ENCODE data around the gene VOPP1.
"Not testable (repeated sequence)": the region's sequence is repeated elsewhere in the genome, so short reads cannot be mapped to it uniquely, and the experiment has no call there.

The VOPP1 gene

GRCh38 chr7:55484834-55485233 lies 87.5 kb downstream of the VOPP1 start:
- DNase-seq = no peak

GRCh38 chr7:55484241-55484640 lies 88.1 kb downstream of the VOPP1 start:
- DNase-seq = no peak

DNA sequence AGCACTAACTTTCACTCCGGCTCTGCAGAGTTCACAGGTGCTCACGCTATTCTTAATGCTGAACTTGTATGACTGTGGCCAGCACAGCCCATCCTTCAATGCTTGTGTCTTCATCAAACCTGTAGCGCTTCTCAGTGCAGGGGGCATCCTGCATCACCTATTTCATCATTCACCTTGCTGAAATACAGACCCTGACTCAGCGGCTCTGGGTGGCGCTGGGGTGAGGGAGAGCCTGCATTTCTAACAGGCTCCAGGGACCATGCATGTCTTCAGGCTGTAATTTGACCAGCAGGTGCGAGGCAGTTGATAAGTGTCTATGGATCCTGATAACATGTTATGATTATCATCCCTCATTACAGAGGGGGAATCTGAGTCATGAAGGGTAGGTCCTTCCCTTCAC lies 89.3 kb downstream of the VOPP1 start:
- DNase-seq = no peak

- DNase-seq = no peak
Measured at GRCh38 chr7:55481155-55481554, 91.1 kb downstream of the VOPP1 start.

DNA sequence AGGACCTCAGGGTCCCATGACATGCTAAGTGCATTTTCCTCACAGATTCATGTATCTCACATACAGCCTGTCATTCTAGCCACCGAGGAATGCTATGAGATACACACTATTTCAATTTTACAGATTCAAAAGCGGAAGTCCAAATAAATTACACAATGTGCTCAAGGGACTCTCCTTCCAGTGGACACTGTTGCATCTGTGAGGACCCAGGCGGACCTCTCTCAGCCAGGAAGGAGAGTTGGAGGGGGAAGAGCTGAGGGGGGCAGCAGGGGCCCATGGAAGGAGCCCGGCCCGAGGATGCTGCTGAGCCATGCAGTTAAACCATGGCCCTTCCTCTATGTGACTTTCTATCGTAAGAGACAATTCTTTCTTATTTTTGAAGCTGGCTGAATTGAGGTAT lies 93.6 kb downstream of the VOPP1 start:
- DNase-seq = no peak

DNA sequence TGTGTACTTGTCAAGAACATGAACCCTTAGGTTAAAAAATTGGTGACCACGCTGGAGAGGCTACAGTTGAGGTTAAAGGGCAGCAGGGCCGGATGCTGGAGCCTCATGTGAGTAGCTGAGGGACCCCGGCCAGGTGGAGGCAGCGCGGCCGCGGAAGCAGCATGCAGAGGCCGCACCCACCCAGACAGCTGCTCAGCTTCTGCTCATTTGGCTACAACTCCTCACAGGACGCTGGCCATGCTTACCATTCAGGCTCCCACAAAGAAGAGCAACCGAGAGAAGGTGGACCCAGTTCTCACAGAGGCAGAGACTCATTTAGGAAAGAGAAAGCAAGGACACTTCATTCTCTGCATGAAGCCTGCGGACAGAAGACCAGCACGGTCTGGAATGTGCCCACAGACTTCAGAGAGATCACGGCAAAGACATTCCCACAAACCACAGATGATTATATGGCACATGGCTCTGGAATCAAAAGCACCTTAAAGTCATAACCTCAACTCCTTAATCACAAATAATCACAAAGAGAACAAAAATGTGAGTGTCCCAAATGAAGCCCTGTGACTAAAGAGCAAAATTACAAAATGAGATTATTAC lies 94.4 kb downstream of the VOPP1 start:
- no peak for DNase-seq

GRCh38 chr7:55476852-55477780 lies 95.2 kb downstream of the VOPP1 start:
- DNase-seq = no peak

DNA sequence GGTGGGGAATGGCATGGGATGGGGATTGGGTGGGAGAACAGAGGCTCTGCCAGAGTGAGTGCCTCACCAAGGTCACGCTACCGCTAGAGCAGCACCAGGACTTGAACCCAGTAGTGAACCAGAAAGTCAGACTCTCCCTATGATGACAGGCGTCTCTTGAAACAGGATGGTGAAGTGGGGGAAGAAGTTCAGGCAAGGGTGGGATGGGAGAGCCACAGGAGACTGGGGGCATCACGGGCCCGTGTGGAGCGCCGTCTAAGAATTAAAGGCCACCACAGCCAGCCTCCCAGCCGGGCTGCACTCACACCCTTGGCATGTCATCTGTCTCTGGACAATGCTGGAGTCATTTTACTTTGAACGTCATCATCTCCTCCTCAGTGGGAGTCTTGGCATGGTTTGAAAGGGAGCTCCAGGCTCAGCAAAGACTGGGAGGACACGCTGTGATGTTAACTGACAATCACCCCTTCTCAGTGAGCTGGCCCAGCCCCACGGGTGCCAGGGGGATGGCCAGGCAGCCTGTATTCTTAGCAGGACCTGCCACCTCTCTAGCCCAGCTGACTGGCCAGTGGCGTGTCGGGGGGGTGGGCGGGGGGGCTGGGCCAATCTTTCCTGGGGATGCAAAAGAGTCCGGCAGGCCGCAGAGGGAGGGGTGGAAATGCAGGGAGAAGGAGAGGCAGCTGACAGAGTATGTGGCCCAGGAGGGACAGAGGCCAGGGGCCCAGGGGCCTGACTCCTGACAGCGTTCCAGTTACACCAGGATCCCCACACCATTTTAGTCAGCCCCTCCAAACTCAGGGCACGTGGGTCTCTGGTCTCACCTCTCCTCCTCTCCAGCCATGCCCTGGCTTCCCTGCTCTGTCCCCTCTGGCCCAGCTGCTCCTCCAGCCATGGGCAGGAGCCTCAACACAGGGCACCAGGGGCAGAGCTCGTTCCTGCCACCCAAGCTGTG lies 96.2 kb downstream of the VOPP1 start:
- DNase-seq = no peak

- DNase-seq = no peak
Measured at GRCh38 chr7:55474944-55475854, 97.1 kb downstream of the VOPP1 start.

DNA sequence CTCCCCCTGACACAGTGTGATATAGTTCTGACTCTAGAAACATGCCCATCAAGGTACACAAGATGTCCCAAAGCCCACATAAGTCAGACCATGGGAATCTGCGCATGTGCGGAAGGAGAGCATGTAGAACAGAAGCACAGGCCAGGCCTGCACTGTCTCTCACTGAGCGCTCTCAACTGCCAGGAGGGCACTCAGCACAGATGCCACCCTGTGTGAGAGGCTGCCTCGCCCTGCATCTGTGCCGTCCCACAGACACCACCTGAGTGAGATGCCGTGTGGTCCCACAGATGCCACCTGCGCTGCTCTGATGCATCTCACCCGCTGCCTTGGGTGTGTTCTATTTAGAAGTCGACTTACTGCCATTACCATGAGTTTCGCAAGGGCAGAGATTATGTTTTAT lies 98.4 kb downstream of the VOPP1 start:
- DNase-seq = no peak

DNA sequence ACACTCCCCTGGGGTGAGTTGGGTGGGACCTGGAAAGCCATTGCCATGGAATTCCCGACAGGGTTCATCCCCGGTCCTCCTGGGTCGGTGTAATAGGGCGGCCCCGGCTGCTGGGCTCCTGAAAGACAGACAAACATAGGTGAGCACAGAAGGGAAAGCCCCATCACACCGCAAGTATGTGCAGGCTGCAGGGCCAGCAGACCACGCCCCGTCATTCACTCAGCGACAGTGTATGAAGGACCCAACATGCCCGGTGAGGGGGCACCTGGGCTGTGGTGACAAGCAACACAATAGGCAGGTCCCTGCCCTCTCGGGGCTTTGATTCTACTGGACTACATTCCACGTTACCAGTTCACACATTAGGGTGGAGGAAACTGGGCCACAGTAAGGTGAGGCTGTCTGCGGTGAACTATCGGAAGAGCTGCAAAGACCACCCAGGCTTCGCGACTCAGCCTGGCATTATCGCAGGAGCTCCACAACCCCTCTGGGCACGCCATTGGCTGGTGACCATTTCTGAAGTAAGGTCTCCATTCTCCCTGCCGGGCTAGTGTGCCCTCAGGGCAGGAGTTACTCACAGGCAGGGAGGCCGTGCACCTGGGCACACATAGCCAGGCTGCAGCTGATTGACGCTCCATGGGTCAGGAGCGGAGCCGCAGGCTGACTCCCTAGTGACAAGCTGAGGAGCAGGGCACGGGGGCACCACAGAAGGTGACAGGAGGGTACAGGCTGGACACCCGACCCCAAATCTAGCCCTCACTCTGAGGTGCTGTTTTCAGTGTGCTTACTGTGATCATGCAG lies 99.2 kb downstream of the VOPP1 start:
- no peak for DNase-seq

- DNase-seq = not testable (repeated sequence)
Measured at GRCh38 chr7:55472406-55472805, 99.9 kb downstream of the VOPP1 start.

DNA sequence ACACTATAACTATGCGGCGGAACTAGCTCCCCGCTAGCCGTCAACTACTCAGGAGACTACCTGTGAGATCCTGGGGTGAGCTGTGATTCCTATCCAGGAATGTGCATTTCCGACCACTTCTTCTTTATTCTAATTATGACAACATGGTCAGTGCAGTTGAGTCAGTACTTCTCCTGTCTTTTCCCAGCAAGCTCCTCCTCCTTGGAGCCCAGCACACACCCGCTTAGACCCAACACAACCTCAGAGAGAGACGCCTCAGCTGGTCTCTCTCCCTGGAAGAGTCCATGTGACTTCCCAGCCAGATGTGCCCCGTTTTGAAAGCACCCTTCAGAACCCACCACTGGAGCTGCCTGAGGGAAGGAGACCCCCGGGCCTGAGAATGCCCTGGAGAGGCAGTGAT lies 100.7 kb downstream of the VOPP1 start:
- DNase-seq = not testable (repeated sequence)

DNA sequence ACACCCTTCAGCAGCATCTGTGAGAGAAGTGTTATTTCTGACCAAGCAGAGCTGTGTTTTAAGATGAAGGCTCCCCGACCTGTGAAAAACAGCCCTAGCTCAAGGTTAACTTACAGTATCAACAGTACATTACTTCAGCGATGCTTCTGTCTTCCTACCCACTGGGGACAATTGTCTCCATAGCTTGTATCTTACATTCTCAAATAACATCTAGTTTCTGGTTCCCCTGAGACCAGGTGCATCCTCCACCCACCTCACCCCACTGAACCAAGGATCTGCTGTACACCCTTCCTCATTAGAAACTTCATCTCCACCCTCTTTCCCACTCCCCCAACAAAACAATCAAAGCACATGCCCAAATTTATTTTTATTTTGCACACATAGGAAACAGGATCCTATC lies 102.0 kb downstream of the VOPP1 start:
- no peak for DNase-seq

- DNase-seq = no peak
Measured at GRCh38 chr7:55469721-55470120, 102.6 kb downstream of the VOPP1 start.

- DNase-seq = no peak
Measured at GRCh38 chr7:55469271-55469681, 103.0 kb downstream of the VOPP1 start.

DNA sequence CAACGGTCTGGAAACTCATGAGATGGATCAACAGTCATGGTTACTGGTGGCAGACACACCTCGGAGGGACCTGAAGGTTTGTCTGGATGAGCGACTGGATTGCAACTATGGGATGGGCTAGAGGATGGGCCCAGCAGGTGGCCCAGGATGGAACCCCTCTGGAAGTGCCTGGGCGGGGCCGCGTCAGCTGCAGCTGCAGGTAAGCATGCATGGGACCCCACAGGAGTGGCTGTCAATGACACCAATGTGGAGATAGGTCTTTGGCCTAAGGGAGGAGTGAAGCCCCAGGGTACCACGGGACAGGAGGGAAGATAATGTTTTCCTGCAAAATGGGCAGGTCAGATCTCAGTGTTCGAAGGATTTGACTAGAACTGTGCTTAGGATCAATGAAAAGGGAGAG lies 103.8 kb downstream of the VOPP1 start:
- DNase-seq = no peak

DNA sequence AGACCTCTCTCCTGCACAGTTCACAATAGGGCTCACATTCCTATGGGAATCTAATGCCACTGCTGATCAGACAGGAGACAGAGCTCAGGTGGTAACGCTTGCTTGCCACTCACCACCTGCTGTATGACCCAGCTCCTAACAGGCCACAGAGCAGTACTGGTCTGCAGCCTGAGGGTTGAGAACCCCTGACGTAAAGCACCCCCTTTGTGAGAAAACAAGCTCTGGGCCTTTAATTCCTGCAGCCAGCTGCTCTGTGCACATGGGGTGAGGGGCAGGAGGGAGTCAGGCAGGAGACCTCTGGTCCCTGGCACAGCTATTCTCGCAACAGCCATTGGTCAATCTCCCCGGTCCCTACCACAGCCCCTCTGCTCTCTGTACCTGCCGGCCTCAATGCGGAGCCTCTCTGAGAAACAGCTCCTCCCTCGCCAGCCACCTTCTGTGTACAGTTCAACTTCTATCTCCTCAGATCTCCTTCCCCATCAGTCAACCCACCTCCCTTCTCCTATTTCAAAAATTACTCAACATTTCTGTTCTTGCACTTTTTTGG lies 105.2 kb downstream of the VOPP1 start:
- no peak for DNase-seq

- no peak for DNase-seq
Measured at GRCh38 chr7:55465691-55466090, 106.6 kb downstream of the VOPP1 start.

- DNase-seq = no peak
Measured at GRCh38 chr7:55464422-55464821, 107.9 kb downstream of the VOPP1 start.

GRCh38 chr7:55463686-55464262 lies 108.5 kb downstream of the VOPP1 start:
- no peak for DNase-seq
